ENCODE data around the gene KCNE4.
"Not testable (repeated sequence)": the region's sequence is repeated elsewhere in the genome, so short reads cannot be mapped to it uniquely, and the experiment has no call there.

The KCNE4 gene

GRCh38 chr2:223057569-223057968, 5.6 kb downstream of the KCNE4 start:
- DNase-seq (ENCODE audit: low read depth): no peak

- no peak for DNase-seq (ENCODE audit: low read depth)
Measured at GRCh38 chr2:223058952-223059716, 7.1 kb downstream of the KCNE4 start.

- no peak for DNase-seq (ENCODE audit: low read depth)
Measured at GRCh38 chr2:223060201-223060825, 8.3 kb downstream of the KCNE4 start.

- no peak for DNase-seq (ENCODE audit: low read depth)
Measured at GRCh38 chr2:223062396-223062795, 10.4 kb downstream of the KCNE4 start.

GRCh38 chr2:223065107-223065506, 13.1 kb downstream of the KCNE4 start:
- no peak for DNase-seq (ENCODE audit: low read depth)

GRCh38 chr2:223066721-223067120, 14.7 kb downstream of the KCNE4 start:
- no peak for DNase-seq (ENCODE audit: low read depth)

GRCh38 chr2:223068071-223068470, 16.1 kb downstream of the KCNE4 start:
- DNase-seq (ENCODE audit: low read depth): no peak

- no peak for DNase-seq (ENCODE audit: low read depth)
Measured at GRCh38 chr2:223069465-223069864, 17.5 kb downstream of the KCNE4 start.

- DNase-seq (ENCODE audit: low read depth): no peak
Measured at GRCh38 chr2:223069988-223070387, 18.0 kb downstream of the KCNE4 start.

GRCh38 chr2:223071139-223071538, 19.1 kb downstream of the KCNE4 start:
- DNase-seq (ENCODE audit: low read depth): no peak

GRCh38 chr2:223072826-223073225, 20.8 kb downstream of the KCNE4 start:
- no peak for DNase-seq (ENCODE audit: low read depth)

GRCh38 chr2:223075301-223076270, 23.6 kb downstream of the KCNE4 start:
- no peak for DNase-seq (ENCODE audit: low read depth)

- DNase-seq (ENCODE audit: low read depth): no peak
Measured at GRCh38 chr2:223076573-223076972, 24.6 kb downstream of the KCNE4 start.

GRCh38 chr2:223078482-223078881, 26.5 kb downstream of the KCNE4 start:
- DNase-seq (ENCODE audit: low read depth): no peak

GRCh38 chr2:223079378-223079777, 27.4 kb downstream of the KCNE4 start:
- DNase-seq (ENCODE audit: low read depth): no peak

GRCh38 chr2:223079925-223080324, 27.9 kb downstream of the KCNE4 start:
- DNase-seq (ENCODE audit: low read depth): no peak

GRCh38 chr2:223080790-223081360, 28.9 kb downstream of the KCNE4 start:
- not testable (repeated sequence) for DNase-seq (ENCODE audit: low read depth)

- DNase-seq (ENCODE audit: low read depth): no peak
Measured at GRCh38 chr2:223081789-223082188, 29.8 kb downstream of the KCNE4 start.

- no peak for DNase-seq (ENCODE audit: low read depth)
Measured at GRCh38 chr2:223082706-223083105, 30.7 kb downstream of the KCNE4 start.

- DNase-seq (ENCODE audit: low read depth): no peak
Measured at GRCh38 chr2:223083402-223084070, 31.5 kb downstream of the KCNE4 start.

GRCh38 chr2:223084873-223085272, 32.9 kb downstream of the KCNE4 start:
- no peak for DNase-seq (ENCODE audit: low read depth)

All from T follicular helper cell (primary cell).